GM12878 (cell line): ENCODE measurements around the gene STIL. TPM values are rescaled to one million over a fixed set of nuclear protein-coding genes. Genes with fewer than 3 reads are reported as not detected.

Experiments used
- ATAC-seq: fragments of 200-7000 bp; cut with Tn5 transposase; 3 replicates; pipeline ENCODE4 v1.9.1; 2020; ENCODE audit warnings: mild to moderate bottlenecking, moderate library complexity
- BruUV-seq: library from RNA; stranded (reverse); fragments of 400-500 nt; replicated peaks from 2 replicates; lab custom pipeline; 2021; lab: Mats Ljungman, UMichigan
- CTCF ChIA-PET: fragments of 300-600 bp; sonication (Branson Sonifier 250); formaldehyde crosslinking; extraction: SDS; loops from one replicate; lab custom pipeline; 2021; ENCODE audit warnings: inconsistent platforms; lab: Yijun Ruan, JAX
- POLR2A ChIA-PET: fragments of 350-600 bp; formaldehyde crosslinking; extraction: SDS; loops from one replicate; lab custom pipeline; 2021; ENCODE audit warnings: inconsistent platforms; lab: Charles Lee
- RAD21 ChIA-PET: fragments of 300-600 bp; sonication (Branson Sonifier 250); formaldehyde crosslinking; loops from one replicate; lab custom pipeline; 2023; ENCODE audit warnings: antibody characterized with exemption; ENCODE audit not compliant: unreplicated experiment; lab: Charles Lee
- SMC1A ChIA-PET: fragments of 300-600 bp; sonication (Branson Sonifier 250); formaldehyde crosslinking; loops from one replicate; lab custom pipeline; 2023; ENCODE audit not compliant: unreplicated experiment, uncharacterized antibody; lab: Charles Lee
- DNase-seq: peaks from one replicate; pipeline ENCODE4 v3.0.0-alpha.2; 2011; ENCODE audit warnings: low read depth, low spot score
- FAIRE-seq: peaks from 3 replicates; lab custom pipeline; 2011; peaks lifted over from hg19 to GRCh38; lab: Jason Lieb, UNC
- H2AFZ ChIP-seq: 2 replicates; pipeline ENCODE4 v1.6.0; 2011; ENCODE audit warnings: low read depth, low read length, control low read depth; ENCODE audit not compliant: control insufficient read depth
- H3K27ac ChIP-seq: 2 replicates; pipeline ENCODE4 v1.5.1; 2011; ENCODE audit warnings: control low read depth; ENCODE audit not compliant: control insufficient read depth, insufficient read depth
- H3K27me3 ChIP-seq, 2 experiments: replicated peaks in 1 of 2; 2 replicates each; pipeline versions ENCODE4 v1.6.0 to v1.6.1; 2011; ENCODE audit warnings: low read length in 1 of 2; ENCODE audit not compliant: control insufficient read depth in 2 of 2, insufficient read depth in 2 of 2
- H3K36me3 ChIP-seq, 2 experiments: 2 replicates each; pipeline ENCODE4 v1.5.1; 2011; ENCODE audit warnings: low read length in 1 of 2; ENCODE audit not compliant: control insufficient read depth in 2 of 2, insufficient read depth in 2 of 2
- H3K4me1 ChIP-seq: 2 replicates; pipeline ENCODE4 v1.6.1; 2011; ENCODE audit warnings: mild to moderate bottlenecking, low read length, moderate library complexity, mixed read lengths; ENCODE audit not compliant: control insufficient read depth, insufficient read depth
- H3K4me2 ChIP-seq: 2 replicates; pipeline ENCODE4 v1.6.0; 2011; ENCODE audit warnings: control low read depth; ENCODE audit not compliant: control insufficient read depth, insufficient read depth
- H3K4me3 ChIP-seq: fragments of 200-600 bp; sonication (generic); 2 replicates; pipeline ENCODE4 v1.5.1; 2016
- H3K79me2 ChIP-seq: 2 replicates; pipeline ENCODE4 v1.6.0; 2011; ENCODE audit warnings: low read length; ENCODE audit not compliant: control insufficient read depth, insufficient read depth
- H3K9ac ChIP-seq: 2 replicates; pipeline ENCODE4 v1.8.0; 2011; ENCODE audit warnings: low read length, control low read depth, mixed read lengths; ENCODE audit not compliant: control insufficient read depth, insufficient read depth
- H3K9me3 ChIP-seq: replicated peaks from 3 replicates; pipeline ENCODE4 v1.5.1; 2011; ENCODE audit warnings: mild to moderate bottlenecking, low read length; ENCODE audit not compliant: control insufficient read depth, insufficient read depth
- H4K20me1 ChIP-seq: 2 replicates; pipeline ENCODE4 v1.6.0; 2011; ENCODE audit not compliant: control insufficient read depth, insufficient read depth
- EZH2 ChIP-seq: IDR thresholded peaks from 2 replicates; pipeline ENCODE4 v1.6.1; 2012; ENCODE audit warnings: low read depth, mild to moderate bottlenecking, control low read depth, inconsistent platforms, low read length, borderline replicate concordance; ENCODE audit not compliant: control insufficient read depth
- IRF4 ChIP-seq: IDR thresholded peaks from 2 replicates; pipeline ENCODE4 v1.6.1; 2011; ENCODE audit warnings: low read depth, low read length
- IRF5 ChIP-seq: fragments of 450-650 bp; IDR thresholded peaks from 2 replicates; pipeline ENCODE4 v1.6.1; 2017; ENCODE audit warnings: borderline replicate concordance
- LARP7 ChIP-seq: fragments of 450-650 bp; IDR thresholded peaks from 2 replicates; pipeline ENCODE4 v1.6.1; 2017; ENCODE audit warnings: mild to moderate bottlenecking
- MEF2A ChIP-seq: IDR thresholded peaks from 2 replicates; pipeline ENCODE4 v1.6.1; 2011; ENCODE audit warnings: low read depth, mild to moderate bottlenecking, low read length, moderate library complexity; ENCODE audit not compliant: insufficient read depth
- MXI1 ChIP-seq: fragments of 150-350 bp; IDR thresholded peaks from 2 replicates; pipeline ENCODE4 v1.6.1; 2011; ENCODE audit warnings: low read depth, mild to moderate bottlenecking, inconsistent platforms, low read length, improper control_type of control experiment
- PRDM15 ChIP-seq: fragments of 450-650 bp; formaldehyde crosslinking; IDR thresholded peaks from 2 replicates; pipeline ENCODE4 v1.4.0; 2020; ENCODE audit warnings: mild to moderate bottlenecking, moderate library complexity
- RAD21 ChIP-seq: IDR thresholded peaks from 2 replicates; pipeline ENCODE4 v1.6.1; 2011; ENCODE audit warnings: mild to moderate bottlenecking, low read depth, low read length, moderate library complexity; ENCODE audit not compliant: insufficient read depth
- SMAD1 ChIP-seq: fragments of 450-650 bp; IDR thresholded peaks from 2 replicates; pipeline ENCODE4 v1.6.1; 2018; ENCODE audit warnings: mild to moderate bottlenecking, low read depth; ENCODE audit not compliant: partially characterized antibody
- TBL1XR1 ChIP-seq: IDR thresholded peaks from 2 replicates; pipeline ENCODE4 v1.6.1; 2012; ENCODE audit warnings: low read depth, low read length, improper control_type of control experiment
- TCF3 ChIP-seq: IDR thresholded peaks from 2 replicates; pipeline ENCODE4 v1.6.1; 2012; ENCODE audit warnings: low read depth, mild to moderate bottlenecking, low read length, borderline replicate concordance; ENCODE audit not compliant: insufficient read depth
- ZNF207 ChIP-seq: fragments of 450-650 bp; IDR thresholded peaks from 2 replicates; pipeline ENCODE4 v1.6.1; 2014; ENCODE audit warnings: antibody characterized with exemption, mild to moderate bottlenecking, borderline replicate concordance
- WGBS: methylation state at CpG from one replicate; pipeline ENCODE4 v1.1.6; 2016; ENCODE audit warnings: low lambda C conversion rate; ENCODE audit not compliant: insufficient replicate concordance, insufficient coverage; ENCODE audit errors: missing lambda C conversion rate; 5-methylcytosine and 5-hydroxymethylcytosine counted together
- in situ Hi-C: fragments of 300-500 bp; cut with MboI; formaldehyde crosslinking; loops from 9 replicates; pipeline ENCODE4 v1.14.3; 2018; ENCODE audit warnings: mixed read lengths
- intact Hi-C: fragments of 100-400 bp; cut with micrococcal nuclease; formaldehyde crosslinking; loops from one replicate; pipeline ENCODE4 v1.14.2; 2022; ENCODE audit not compliant: unreplicated experiment
- polyA plus RNA-seq, 11 experiments: library from polyadenylated mRNA; depleted of rRNA in 4 of 11; unstranded in 6 of 11; stranded (reverse) in 5 of 11; fragments of >200 nt; fragmentation: Nextera tagmentation in 4 of 11; fragmentation: Illumina TruSeq in 1 of 11; extraction: Ambion mirVana in 4 of 11; extraction: Trizol in 1 of 11; gene quantifications; 1 replicate in 1 of 11; 2 replicates in 10 of 11; pipeline versions ENCODE4 v1.2.1 to v1.2.3, GENCODE V29; 2011 to 2016; ENCODE audit warnings: inconsistent platforms in 2 of 11, missing spikeins in 2 of 11, low read depth in 1 of 11
- total RNA-seq, 4 experiments: library from RNA; depleted of rRNA in 3 of 4; stranded (reverse); fragments of >200 nt in 3 of 4; fragmentation: Illumina TruSeq in 1 of 4; extraction: Trizol in 1 of 4; gene quantifications; 2 replicates each; pipeline versions ENCODE4 v1.2.1 to v1.2.3, GENCODE V29; 2013 to 2021

The STIL gene
- total and polyA plus RNA-seq, 10 of the 15 experiments (the other 5 are each of a cell fraction or from before 2014, with no cell fraction given): 6.0 to 35.1 (median 26.5) TPM

GRCh38 chr1:47209725-47210325, 104.1 kb downstream of the STIL start:
- H3K4me2 ChIP-seq: no peak overlapping the region
- no peak overlapping the region for H3K4me3 ChIP-seq
- no peak for TF ChIP-seq RAD21
- no TSS peak for BruUV-seq
- H3K36me3 ChIP-seq: no peaks in the 10 kb centered on the region
- ATAC-seq (no peak), FAIRE-seq (no peak), DNase-seq (no peak)
- H3K9ac ChIP-seq: no peak overlapping the region
- ChIA-PET SMC1A (no interaction called here), RAD21 (no interaction called here), POLR2A (no interaction called here), CTCF (interaction anchor here (1.1 kb wide), 1 partner anchor 16 kb away, joined by 3 read pairs; no protein-coding TSS in a partner anchor)
- no peaks in the 10 kb centered on the region for H3K9me3 ChIP-seq
- 6% methylated on average over 3 of the region's 3 CpGs for WGBS
- no peaks in the 10 kb centered on the region; the same call in 1 of the 2 replicates for H3K4me1 ChIP-seq
- H3K27me3 ChIP-seq: peaks cover 1 to 3% of the 10 kb centered on the region in 2 experiments
- H4K20me1 ChIP-seq: no peaks in the 10 kb centered on the region
- no peak overlapping the region for H3K27ac ChIP-seq
- no peak overlapping the region for H2AFZ ChIP-seq
- no peaks in the 10 kb centered on the region for H3K79me2 ChIP-seq
- intact Hi-C loops (no loop called here), in situ Hi-C loops (no loop called here)

GRCh38 chr1:47209091-47209490, 104.9 kb downstream of the STIL start:
- ATAC-seq: no peak
- ChIA-PET CTCF (interaction anchor here (1.1 kb wide), 1 partner anchor 16 kb away, joined by 3 read pairs; no protein-coding TSS in a partner anchor), POLR2A (no interaction called here), RAD21 (no interaction called here), SMC1A (no interaction called here)
- Histone ChIP-seq H3K9me3 (no peaks in the 10 kb centered on the region), H3K4me1 (no peaks in the 10 kb centered on the region; the same call in 1 of the 2 replicates), H4K20me1 (no peaks in the 10 kb centered on the region), H3K27ac (no peak overlapping the region), H3K4me2 (no peak overlapping the region), H3K9ac (no peak overlapping the region), H3K79me2 (no peaks in the 10 kb centered on the region), H3K4me3 (no peak overlapping the region), H3K36me3 (no peaks in the 10 kb centered on the region), H3K27me3 (peaks cover 1 to 3% of the 10 kb centered on the region in 2 experiments), H2AFZ (no peak overlapping the region)
- BruUV-seq: no TSS peak
- 25% methylated on average over 8 of the region's 8 CpGs for WGBS
- no peak for DNase-seq
- in situ Hi-C loops: no loop called here
- intact Hi-C loops: no loop called here
- FAIRE-seq: no peak
- TF ChIP-seq SMAD1 (no peak), TBL1XR1 (no peak), TCF3 (no peak), MXI1 (no peak), EZH2 (no peak), LARP7 (no peak), MEF2A (no peak), PRDM15 (no peak), ZNF207 (no peak), IRF5 (no peak), IRF4 (no peak)
